ENCODE results near the gene ASB4.
"Not testable (repeated sequence)": the region's sequence is repeated elsewhere in the genome, so short reads cannot be mapped to it uniquely, and the experiment has no call there.

The ASB4 gene

GRCh38 chr7:95545673-95546072 lies 59.9 kb downstream of the ASB4 start:
- Mint-ChIP-seq H3K9me3 (no peaks in the 10 kb centered on the region), H3K27ac (no peak overlapping the region), H3K4me1 (no peaks in the 10 kb centered on the region), H3K27me3 (peaks cover 10% of the 10 kb centered on the region), H3K36me3 (ENCODE audit: low read depth) (no peaks in the 10 kb centered on the region), H3K4me3 (no peak overlapping the region)
- ATAC-seq, result no peak
- no peak for DNase-seq

- DNase-seq, result no peak
- no peak for ATAC-seq
- H3K4me3 Mint-ChIP-seq, result no peak overlapping the region
- no peaks in the 10 kb centered on the region for H3K9me3 Mint-ChIP-seq
- H3K27ac Mint-ChIP-seq, result no peak overlapping the region
- H3K4me1 Mint-ChIP-seq, result no peaks in the 10 kb centered on the region
- H3K27me3 Mint-ChIP-seq, result peaks cover 8% of the 10 kb centered on the region
- H3K36me3 Mint-ChIP-seq (ENCODE audit: low read depth), result no peaks in the 10 kb centered on the region
Measured at GRCh38 chr7:95546647-95547046, 60.9 kb downstream of the ASB4 start.

GRCh38 chr7:95547361-95548348 lies 61.9 kb downstream of the ASB4 start:
- no peaks in the 10 kb centered on the region for H3K36me3 Mint-ChIP-seq (ENCODE audit: low read depth)
- DNase-seq, result no peak
- H3K27me3 Mint-ChIP-seq, result peaks cover 10% of the 10 kb centered on the region
- ATAC-seq, result no peak
- H3K9me3 Mint-ChIP-seq, result no peaks in the 10 kb centered on the region
- H3K27ac Mint-ChIP-seq, result no peak overlapping the region
- H3K4me1 Mint-ChIP-seq, result no peaks in the 10 kb centered on the region
- no peak overlapping the region for H3K4me3 Mint-ChIP-seq

GRCh38 chr7:95549818-95550529 lies 64.2 kb downstream of the ASB4 start:
- DNase-seq, result no peak
- peaks cover 10% of the 10 kb centered on the region for H3K27me3 Mint-ChIP-seq
- no peaks in the 10 kb centered on the region for H3K9me3 Mint-ChIP-seq
- no peak for ATAC-seq
- no peaks in the 10 kb centered on the region for H3K4me1 Mint-ChIP-seq
- H3K27ac Mint-ChIP-seq, result no peak overlapping the region
- no peaks in the 10 kb centered on the region for H3K36me3 Mint-ChIP-seq (ENCODE audit: low read depth)
- no peak overlapping the region for H3K4me3 Mint-ChIP-seq

GRCh38 chr7:95550546-95550945 lies 64.8 kb downstream of the ASB4 start:
- H3K9me3 Mint-ChIP-seq, result no peaks in the 10 kb centered on the region
- H3K4me1 Mint-ChIP-seq, result no peaks in the 10 kb centered on the region
- no peak for ATAC-seq
- no peak overlapping the region for H3K27ac Mint-ChIP-seq
- no peak overlapping the region for H3K4me3 Mint-ChIP-seq
- no peak for DNase-seq
- no peaks in the 10 kb centered on the region for H3K36me3 Mint-ChIP-seq (ENCODE audit: low read depth)
- H3K27me3 Mint-ChIP-seq, result peaks cover 10% of the 10 kb centered on the region

GRCh38 chr7:95552010-95552926 lies 66.5 kb downstream of the ASB4 start:
- not testable (repeated sequence) for DNase-seq; H3K27ac Mint-ChIP-seq; ATAC-seq; H3K36me3 Mint-ChIP-seq (ENCODE audit: low read depth); H3K4me1 Mint-ChIP-seq; H3K9me3 Mint-ChIP-seq; H3K4me3 Mint-ChIP-seq
- peaks cover 10% of the 10 kb centered on the region for H3K27me3 Mint-ChIP-seq

- H3K27ac Mint-ChIP-seq, result no peak overlapping the region
- no peak overlapping the region for H3K4me3 Mint-ChIP-seq
- no peaks in the 10 kb centered on the region for H3K4me1 Mint-ChIP-seq
- peaks cover 12% of the 10 kb centered on the region for H3K27me3 Mint-ChIP-seq
- no peak for DNase-seq
- H3K9me3 Mint-ChIP-seq, result no peaks in the 10 kb centered on the region
- no peaks in the 10 kb centered on the region for H3K36me3 Mint-ChIP-seq (ENCODE audit: low read depth)
- ATAC-seq, result no peak
Measured at GRCh38 chr7:95553939-95554338, 68.2 kb downstream of the ASB4 start.

- Mint-ChIP-seq H3K36me3 (ENCODE audit: low read depth) (no peaks in the 10 kb centered on the region), H3K27ac (no peak overlapping the region), H3K4me1 (no peaks in the 10 kb centered on the region), H3K4me3 (no peak overlapping the region), H3K27me3 (peaks cover 11% of the 10 kb centered on the region), H3K9me3 (no peaks in the 10 kb centered on the region)
- DNase-seq, result no peak
- ATAC-seq, result no peak
Measured at GRCh38 chr7:95556777-95557176, 71.0 kb downstream of the ASB4 start.

- Mint-ChIP-seq H3K9me3 (no peaks in the 10 kb centered on the region), H3K27me3 (peaks cover 9% of the 10 kb centered on the region), H3K27ac (no peak overlapping the region), H3K36me3 (ENCODE audit: low read depth) (no peaks in the 10 kb centered on the region), H3K4me3 (no peak overlapping the region), H3K4me1 (no peaks in the 10 kb centered on the region)
- ATAC-seq (no peak), DNase-seq (no peak)
Measured at GRCh38 chr7:95558864-95559263, 73.1 kb downstream of the ASB4 start.

GRCh38 chr7:95560674-95561073 lies 74.9 kb downstream of the ASB4 start:
- Mint-ChIP-seq H3K4me3 (no peak overlapping the region), H3K27ac (no peak overlapping the region)
- ATAC-seq, result no peak

GRCh38 chr7:95569720-95570119 lies 84.0 kb downstream of the ASB4 start:
- no peak overlapping the region for H3K27ac Mint-ChIP-seq
- no peak for DNase-seq
- no peaks in the 10 kb centered on the region for H3K36me3 Mint-ChIP-seq (ENCODE audit: low read depth)
- no peak for ATAC-seq
- no peaks in the 10 kb centered on the region for H3K4me1 Mint-ChIP-seq
- no peak overlapping the region for H3K4me3 Mint-ChIP-seq
- H3K9me3 Mint-ChIP-seq, result no peaks in the 10 kb centered on the region
- peaks cover 1% of the 10 kb centered on the region for H3K27me3 Mint-ChIP-seq

More at GRCh38 chr7:95560674-95561073, 74.9 kb downstream of the ASB4 start:
- no peaks in the 10 kb centered on the region for H3K36me3 Mint-ChIP-seq (ENCODE audit: low read depth)
- DNase-seq, result no peak
- no peaks in the 10 kb centered on the region for H3K9me3 Mint-ChIP-seq
- H3K27me3 Mint-ChIP-seq, result peaks cover 6% of the 10 kb centered on the region
- no peaks in the 10 kb centered on the region for H3K4me1 Mint-ChIP-seq

GRCh38 chr7:95577137-95577536 lies 91.4 kb downstream of the ASB4 start:
- Mint-ChIP-seq H3K4me1 (no peaks in the 10 kb centered on the region), H3K9me3 (peaks cover 4% of the 10 kb centered on the region), H3K27ac (no peak overlapping the region), H3K4me3 (no peak overlapping the region), H3K36me3 (ENCODE audit: low read depth) (no peaks in the 10 kb centered on the region), H3K27me3 (no peaks in the 10 kb centered on the region)
- DNase-seq (no peak), ATAC-seq (no peak)

- Mint-ChIP-seq H3K4me1 (no peaks in the 10 kb centered on the region), H3K4me3 (no peak overlapping the region), H3K36me3 (ENCODE audit: low read depth) (no peaks in the 10 kb centered on the region)
Measured at GRCh38 chr7:95578299-95578855, 92.6 kb downstream of the ASB4 start.

GRCh38 chr7:95579318-95579717 lies 93.6 kb downstream of the ASB4 start:
- H3K27me3 Mint-ChIP-seq, result no peaks in the 10 kb centered on the region
- ATAC-seq, result no peak
- no peak for DNase-seq
- no peaks in the 10 kb centered on the region for H3K36me3 Mint-ChIP-seq (ENCODE audit: low read depth)
- H3K27ac Mint-ChIP-seq, result no peak overlapping the region
- no peaks in the 10 kb centered on the region for H3K4me1 Mint-ChIP-seq
- H3K9me3 Mint-ChIP-seq, result peaks cover 4% of the 10 kb centered on the region
- no peak overlapping the region for H3K4me3 Mint-ChIP-seq

More at GRCh38 chr7:95578299-95578855, 92.6 kb downstream of the ASB4 start:
- no peak for ATAC-seq
- Mint-ChIP-seq H3K9me3 (peaks cover 4% of the 10 kb centered on the region), H3K27me3 (no peaks in the 10 kb centered on the region), H3K27ac (no peak overlapping the region)
- no peak for DNase-seq
